Progenitor cell of endocrine pancreas (in vitro differentiated cells): ENCODE data around the gene HAPLN3. TPM values are rescaled to one million over a fixed set of nuclear protein-coding genes. Genes with fewer than 3 reads are reported as not detected.
A peak's percentile ranks its signal among the peaks of the same experiment; 100 is the strongest.

Experiments used
- DNase-seq: peaks from one replicate; pipeline ENCODE4 v3.0.0; 2021; ENCODE audit warnings: low spot score; ENCODE audit not compliant: unreplicated experiment
- H3K27ac Mint-ChIP-seq: 2 replicates; pipeline ENCODE4 v1.8.0; 2021; ENCODE audit warnings: mild to moderate bottlenecking, moderate library complexity, mixed read lengths
- H3K27me3 Mint-ChIP-seq: 2 replicates; pipeline ENCODE4 v1.8.0; 2021; ENCODE audit warnings: mixed read lengths
- H3K36me3 Mint-ChIP-seq: 2 replicates; pipeline ENCODE4 v1.8.0; 2022; ENCODE audit warnings: mixed read lengths; ENCODE audit not compliant: insufficient read depth
- H3K4me1 Mint-ChIP-seq: 2 replicates; pipeline ENCODE4 v1.8.0; 2021; ENCODE audit warnings: low read depth, mixed read lengths
- H3K4me3 Mint-ChIP-seq: 2 replicates; pipeline ENCODE4 v1.8.0; 2021; ENCODE audit warnings: low read depth, mild to moderate bottlenecking, moderate library complexity, mixed read lengths
- H3K9me3 Mint-ChIP-seq: 2 replicates; pipeline ENCODE4 v1.8.0; 2021; ENCODE audit warnings: low read depth, mixed read lengths
- CTCF ChIP-seq: fragments of 200-600 bp; sonication (generic); IDR thresholded peaks from one replicate; pipeline ENCODE4 v1.5.0; 2021; ENCODE audit warnings: antibody characterized with exemption, mild to moderate bottlenecking; ENCODE audit not compliant: unreplicated experiment
- total RNA-seq: library from RNA; stranded (reverse); gene quantifications from 2 replicates; pipeline ENCODE4 v1.2.1, GENCODE V29; 2021

Gene HAPLN3
- total RNA-seq, 1 donor from 2014 or later = 8.4 TPM

GRCh38 chr15:88913017-88913849 lies 17.9 kb upstream of the HAPLN3 start, which contains the start of gene MFGE8:
Gene MFGE8 (minus strand): TSS chr15:88913379. CDS start chr15:88913319, 60 bp downstream.
- Mint-ChIP-seq H3K9me3 (no peaks in the 10 kb centered on the region), H3K4me1 (peaks cover 31% of the 10 kb centered on the region), H3K27me3 (no peaks in the 10 kb centered on the region), H3K4me3 (peak within 1 kb of the TSS; percentile 88), H3K36me3 (peaks cover 14% of the 10 kb centered on the region), H3K27ac (peak within 1 kb of the TSS; percentile 94)
- peak; percentile 37 for TF ChIP-seq CTCF
- DNase-seq = peak; percentile 82

- no peaks in the 10 kb centered on the region for H3K9me3 Mint-ChIP-seq
- H3K4me3 Mint-ChIP-seq = peak overlapping the region; percentile 88
- peaks cover 18% of the 10 kb centered on the region for H3K36me3 Mint-ChIP-seq
- TF ChIP-seq CTCF = no peak
- DNase-seq = no peak
- H3K27me3 Mint-ChIP-seq = no peaks in the 10 kb centered on the region
- H3K4me1 Mint-ChIP-seq = peaks cover 35% of the 10 kb centered on the region
- peak overlapping the region; percentile 88 for H3K27ac Mint-ChIP-seq
These were observed 17.2 kb upstream of the HAPLN3 start for GRCh38 chr15:88912500-88912921.

GRCh38 chr15:88911766-88912118 lies 16.4 kb upstream of the HAPLN3 start:
- no peaks in the 10 kb centered on the region for H3K27me3 Mint-ChIP-seq
- peak overlapping the region; percentile 88 for H3K4me3 Mint-ChIP-seq
- DNase-seq = no peak
- peaks cover 21% of the 10 kb centered on the region for H3K36me3 Mint-ChIP-seq
- H3K4me1 Mint-ChIP-seq = peaks cover 35% of the 10 kb centered on the region
- peak overlapping the region; percentile 88 for H3K27ac Mint-ChIP-seq
- TF ChIP-seq CTCF = peak; percentile 5
- H3K9me3 Mint-ChIP-seq = no peaks in the 10 kb centered on the region

- peaks cover 37% of the 10 kb centered on the region for H3K4me1 Mint-ChIP-seq
- H3K27me3 Mint-ChIP-seq = no peaks in the 10 kb centered on the region
- H3K4me3 Mint-ChIP-seq = peak overlapping the region; percentile 88
- peaks cover 22% of the 10 kb centered on the region for H3K36me3 Mint-ChIP-seq
- no peak for DNase-seq
- H3K9me3 Mint-ChIP-seq = no peaks in the 10 kb centered on the region
- H3K27ac Mint-ChIP-seq = peak overlapping the region; percentile 67
- TF ChIP-seq CTCF = no peak
These were observed 14.8 kb upstream of the HAPLN3 start for GRCh38 chr15:88909956-88910831.
